OCI-LY3 (cell line): ENCODE results near the gene SLC19A2.

Source experiments
- H2AFZ ChIP-seq: fragments of 200-600, 300-600 bp; shearing (Covaris generic); 2 replicates; pipeline ENCODE4 v1.6.0; 2014; ENCODE audit warnings: antibody characterized with exemption, low read depth, low read length
- H3K27ac ChIP-seq: fragments of 200-600, 300-600 bp; sonication (generic); 2 replicates; pipeline ENCODE4 v1.5.1; 2014; ENCODE audit warnings: mild to moderate bottlenecking, low read length, moderate library complexity, mixed read lengths
- H3K27me3 ChIP-seq: fragments of 200-600, 300-600 bp; sonication (generic); 2 replicates; pipeline ENCODE4 v1.6.1; 2014; ENCODE audit warnings: low read depth, low read length, mixed read lengths
- H3K36me3 ChIP-seq: fragments of 200-600, 300-600 bp; sonication (generic); replicated peaks from 2 replicates; pipeline ENCODE3; 2014; ENCODE audit warnings: low read depth, low read length, mixed read lengths
- H3K4me1 ChIP-seq: fragments of 300-600, 200-600 bp; sonication (generic); 2 replicates; pipeline ENCODE4 v1.6.1; 2014; ENCODE audit warnings: low read length, mixed read lengths
- H3K4me2 ChIP-seq: fragments of 200-600, 300-600 bp; sonication (generic); 2 replicates; pipeline ENCODE4 v1.6.1; 2014; ENCODE audit warnings: low read length, mixed read lengths
- H3K4me3 ChIP-seq: fragments of 300-600, 200-600 bp; sonication (generic); 2 replicates; pipeline ENCODE4 v1.5.1; 2014; ENCODE audit warnings: antibody characterized with exemption, mild to moderate bottlenecking, low read length, moderate library complexity
- H3K79me2 ChIP-seq: fragments of 300-600, 200-600 bp; shearing (Covaris generic); 2 replicates; pipeline ENCODE4 v1.6.1; 2014; ENCODE audit warnings: mild to moderate bottlenecking, low read length, mixed read lengths
- H3K9ac ChIP-seq: fragments of 300-600, 200-600 bp; shearing (Covaris generic); 2 replicates; pipeline ENCODE4 v1.6.0; 2014; ENCODE audit warnings: mild to moderate bottlenecking, low read length, moderate library complexity
- H3K9me3 ChIP-seq: fragments of 200-600, 300-600 bp; shearing (Covaris generic); 2 replicates; pipeline ENCODE4 v1.6.1; 2014; ENCODE audit warnings: low read length, mixed read lengths; ENCODE audit not compliant: insufficient read depth
- H4K20me1 ChIP-seq: fragments of 200-600, 300-600 bp; sonication (generic); 2 replicates; pipeline ENCODE4 v1.6.1; 2016; ENCODE audit warnings: low read length, mixed read lengths; ENCODE audit not compliant: insufficient read depth
- CTCF ChIP-seq: fragments of 200-600, 300-600 bp; sonication (generic); IDR thresholded peaks from 2 replicates; pipeline ENCODE4 v1.5.1; 2014; ENCODE audit warnings: antibody characterized with exemption, low read length, low read depth
- EZH2phosphoT487 ChIP-seq: fragments of 200-600 bp; shearing (Covaris generic); IDR thresholded peaks from 2 replicates; pipeline ENCODE4 v1.6.1; 2018; ENCODE audit warnings: antibody characterized with exemption, mixed run types, low read depth

SLC19A2 gene

GRCh38 chr1:169517558-169518186 lies 31.9 kb upstream of the SLC19A2 start:
- no peaks in the 10 kb centered on the region for H3K27me3 ChIP-seq
- H3K4me1 ChIP-seq: peaks cover 36% of the 10 kb centered on the region
- no peaks in the 10 kb centered on the region for H3K9me3 ChIP-seq
- H3K9ac ChIP-seq: no peak overlapping the region
- H3K4me3 ChIP-seq: no peak overlapping the region
- no peaks in the 10 kb centered on the region for H4K20me1 ChIP-seq
- H3K36me3 ChIP-seq: peaks cover 92% of the 10 kb centered on the region
- no peak overlapping the region for H3K27ac ChIP-seq
- no peaks in the 10 kb centered on the region for H3K79me2 ChIP-seq
- no peak overlapping the region for H3K4me2 ChIP-seq
- no peak for TF ChIP-seq EZH2phosphoT487
- no peak overlapping the region for H2AFZ ChIP-seq

- Histone ChIP-seq H3K27me3 (no peaks in the 10 kb centered on the region), H3K4me3 (no peak overlapping the region), H3K79me2 (no peaks in the 10 kb centered on the region), H3K36me3 (peaks cover 94% of the 10 kb centered on the region), H3K9me3 (no peaks in the 10 kb centered on the region), H3K27ac (peak overlapping the region; percentile 35), H3K9ac (no peak overlapping the region), H3K4me2 (no peak overlapping the region), H2AFZ (no peak overlapping the region), H3K4me1 (peaks cover 42% of the 10 kb centered on the region), H4K20me1 (no peaks in the 10 kb centered on the region)
- TF ChIP-seq CTCF (no peak), EZH2phosphoT487 (no peak)
These were observed 29.9 kb upstream of the SLC19A2 start for GRCh38 chr1:169515641-169516040.

GRCh38 chr1:169514566-169515270 lies 29.0 kb upstream of the SLC19A2 start:
- Histone ChIP-seq H3K27ac (peak overlapping the region; percentile 35), H3K4me2 (no peak overlapping the region), H4K20me1 (no peaks in the 10 kb centered on the region), H3K36me3 (peaks cover 91% of the 10 kb centered on the region), H3K4me1 (peaks cover 42% of the 10 kb centered on the region), H2AFZ (no peak overlapping the region), H3K9me3 (no peaks in the 10 kb centered on the region), H3K79me2 (no peaks in the 10 kb centered on the region), H3K27me3 (no peaks in the 10 kb centered on the region), H3K9ac (no peak overlapping the region), H3K4me3 (no peak overlapping the region)
- no peak for TF ChIP-seq CTCF
- no peak for TF ChIP-seq EZH2phosphoT487

GRCh38 chr1:169513208-169513607 lies 27.5 kb upstream of the SLC19A2 start:
- Histone ChIP-seq H3K9ac (no peak overlapping the region), H3K4me2 (no peak overlapping the region), H2AFZ (no peak overlapping the region)

More at GRCh38 chr1:169513208-169513607, 27.5 kb upstream of the SLC19A2 start:
- Histone ChIP-seq H4K20me1 (no peaks in the 10 kb centered on the region), H3K27ac (peak overlapping the region; percentile 24), H3K9me3 (no peaks in the 10 kb centered on the region), H3K36me3 (peaks cover 79% of the 10 kb centered on the region), H3K79me2 (no peaks in the 10 kb centered on the region), H3K4me3 (no peak overlapping the region), H3K27me3 (no peaks in the 10 kb centered on the region), H3K4me1 (peaks cover 36% of the 10 kb centered on the region)
- TF ChIP-seq CTCF (no peak), EZH2phosphoT487 (no peak)
